HEK293 (cell line): ENCODE results near the gene MSX1.

ENCODE experiments used
- CTCF ChIA-PET: fragments of 350-600 bp; formaldehyde crosslinking; extraction: SDS; loops from one replicate; lab custom pipeline; 2021; ENCODE audit warnings: antibody characterized with exemption; lab: Yijun Ruan, JAX
- POLR2A ChIA-PET: fragments of 300-600 bp; formaldehyde crosslinking; extraction: SDS; loops from one replicate; lab custom pipeline; 2020; ENCODE audit warnings: antibody characterized with exemption, inconsistent platforms; lab: Yijun Ruan, JAX
- H3K27ac ChIP-seq: fragments of 200-500 bp; sonication (Bioruptor generic); 2 replicates; pipeline ENCODE4 v1.5.1; 2014; ENCODE audit warnings: low read depth, low read length, control low read depth, inconsistent platforms; ENCODE audit errors: extremely low read depth
- H3K36me3 ChIP-seq, 2 experiments: fragments of 200-500 bp in 1 of 2; sonication (Bioruptor generic) in 1 of 2; 1 replicate in 1 of 2; 2 replicates in 1 of 2; pipeline ENCODE4 v1.5.1; 2014 to 2017; ENCODE audit warnings: inconsistent platforms in 2 of 2, low read length in 2 of 2; ENCODE audit not compliant: control insufficient read depth in 2 of 2, insufficient read depth in 1 of 2
- H3K4me1 ChIP-seq: fragments of 200-500 bp; sonication (Bioruptor generic); 2 replicates; pipeline ENCODE4 v1.5.1; 2014; ENCODE audit warnings: mild to moderate bottlenecking, low read length, inconsistent platforms; ENCODE audit not compliant: control insufficient read depth, insufficient read depth
- H3K4me3 ChIP-seq: 2 replicates; pipeline ENCODE4 v1.5.1; 2011; ENCODE audit warnings: low read depth, mild to moderate bottlenecking, control low read depth, low read length, moderate library complexity
- H3K9me3 ChIP-seq: fragments of 200-500 bp; sonication (Bioruptor generic); 2 replicates; pipeline ENCODE4 v1.5.1; 2014; ENCODE audit warnings: low read depth, low read length, inconsistent platforms; ENCODE audit not compliant: control insufficient read depth, insufficient read depth
- BCL11B ChIP-seq: fragments of 450-650 bp; formaldehyde crosslinking; IDR thresholded peaks from 2 replicates; pipeline ENCODE4 v1.5.1; 2016; ENCODE audit warnings: low read depth, missing biosample characterization, missing genetic modification characterization
- ELK4 ChIP-seq: IDR thresholded peaks from 2 replicates; pipeline ENCODE4 v1.6.1; 2011; ENCODE audit warnings: mild to moderate bottlenecking, low read depth, low read length, borderline replicate concordance
- GLIS2 ChIP-seq: fragments of 450-650 bp; formaldehyde crosslinking; IDR thresholded peaks from 2 replicates; pipeline ENCODE4 v1.5.1; 2016; ENCODE audit warnings: missing biosample characterization, missing genetic modification characterization
- HOXD13 ChIP-seq: sonication (generic); formaldehyde crosslinking; IDR thresholded peaks from 2 replicates; pipeline ENCODE4 v1.8.0; 2022; ENCODE audit warnings: missing genetic modification reagents, borderline replicate concordance
- IKZF3 ChIP-seq: fragments of 450-650 bp; IDR thresholded peaks from 2 replicates; pipeline ENCODE4 v1.5.0; 2018; ENCODE audit warnings: missing biosample characterization, mild to moderate bottlenecking, missing genetic modification characterization, moderate library complexity
- OVOL3 ChIP-seq: fragments of 450-650 bp; formaldehyde crosslinking; IDR thresholded peaks from 2 replicates; pipeline ENCODE4 v1.5.1; 2016; ENCODE audit warnings: missing biosample characterization, missing genetic modification characterization
- PRDM6 ChIP-seq: fragments of 450-650 bp; formaldehyde crosslinking; IDR thresholded peaks from 2 replicates; pipeline ENCODE4 v1.5.1; 2017; ENCODE audit warnings: missing biosample characterization, missing genetic modification characterization
- RBAK ChIP-seq: fragments of 450-650 bp; formaldehyde crosslinking; IDR thresholded peaks from 2 replicates; pipeline ENCODE4 v1.5.1; 2016; ENCODE audit warnings: missing biosample characterization, missing genetic modification characterization
- SALL2 ChIP-seq: fragments of 450-650 bp; formaldehyde crosslinking; IDR thresholded peaks from 2 replicates; pipeline ENCODE4 v1.5.0; 2017; ENCODE audit warnings: missing biosample characterization, mild to moderate bottlenecking, missing genetic modification characterization, borderline replicate concordance
- ZBTB11 ChIP-seq: fragments of 450-650 bp; formaldehyde crosslinking; conservative IDR thresholded peaks from 2 replicates; pipeline ENCODE4 v1.5.1; 2016; ENCODE audit warnings: low read depth, missing biosample characterization, missing genetic modification characterization
- ZNF148 ChIP-seq: fragments of 450-650 bp; formaldehyde crosslinking; IDR thresholded peaks from 2 replicates; pipeline ENCODE4 v1.5.0; 2017; ENCODE audit warnings: missing biosample characterization, missing genetic modification characterization, borderline replicate concordance
- ZNF214 ChIP-seq: fragments of 450-650 bp; formaldehyde crosslinking; IDR thresholded peaks from 2 replicates; pipeline ENCODE4 v1.5.1; 2017; ENCODE audit warnings: missing biosample characterization, mild to moderate bottlenecking, missing genetic modification characterization, borderline replicate concordance
- ZNF223 ChIP-seq: fragments of 450-650 bp; formaldehyde crosslinking; IDR thresholded peaks from 2 replicates; pipeline ENCODE4 v1.5.1; 2016; ENCODE audit warnings: missing biosample characterization, missing genetic modification characterization
- ZNF280D ChIP-seq: fragments of 450-650 bp; formaldehyde crosslinking; IDR thresholded peaks from 2 replicates; pipeline ENCODE4 v1.5.1; 2016; ENCODE audit warnings: missing biosample characterization, missing genetic modification characterization
- ZNF341 ChIP-seq: fragments of 450-650 bp; formaldehyde crosslinking; IDR thresholded peaks from 2 replicates; pipeline ENCODE4; 2016; ENCODE audit warnings: low read depth, missing biosample characterization, missing genetic modification characterization
- ZNF423 ChIP-seq: fragments of 450-650 bp; formaldehyde crosslinking; IDR thresholded peaks from 2 replicates; pipeline ENCODE4 v1.5.1; 2016; ENCODE audit warnings: missing biosample characterization, missing genetic modification characterization
- ZNF571 ChIP-seq: fragments of 450-650 bp; formaldehyde crosslinking; IDR thresholded peaks from 2 replicates; pipeline ENCODE4 v1.5.0; 2017; ENCODE audit warnings: missing biosample characterization, missing genetic modification characterization
- ZNF792 ChIP-seq: fragments of 450-650 bp; formaldehyde crosslinking; IDR thresholded peaks from 2 replicates; pipeline ENCODE4 v1.5.1; 2016; ENCODE audit warnings: missing biosample characterization, missing genetic modification characterization
- TF ChIP-seq, protein P1 (sequence below): fragments of 450-650 bp; formaldehyde crosslinking; IDR thresholded peaks from 2 replicates; pipeline ENCODE4 v1.5.1; 2016; ENCODE audit warnings: missing biosample characterization, missing genetic modification characterization
- TF ChIP-seq, protein P2 (sequence below): fragments of 450-650 bp; formaldehyde crosslinking; IDR thresholded peaks from 2 replicates; pipeline ENCODE4 v1.5.1; 2016; ENCODE audit warnings: missing biosample characterization, missing genetic modification characterization

The MSX1 gene

GRCh38 chr4:4820261-4820660, 39.2 kb upstream of the MSX1 start (continued):
- TF ChIP-seq ZNF214 (tag by site-specific recombination) = no peak
- no peak for TF ChIP-seq ZNF571 (tag by site-specific recombination)
- TF ChIP-seq ELK4 = no peak
- TF ChIP-seq IKZF3 = no peak
- TF ChIP-seq PRDM6 (tag by site-specific recombination) = no peak
- no peak for TF ChIP-seq BCL11B (tag by site-specific recombination)
- TF ChIP-seq ZNF280D (tag by site-specific recombination) = no peak
- no peak for TF ChIP-seq ZBTB11 (tag by site-specific recombination)
- TF ChIP-seq, protein P1, sequence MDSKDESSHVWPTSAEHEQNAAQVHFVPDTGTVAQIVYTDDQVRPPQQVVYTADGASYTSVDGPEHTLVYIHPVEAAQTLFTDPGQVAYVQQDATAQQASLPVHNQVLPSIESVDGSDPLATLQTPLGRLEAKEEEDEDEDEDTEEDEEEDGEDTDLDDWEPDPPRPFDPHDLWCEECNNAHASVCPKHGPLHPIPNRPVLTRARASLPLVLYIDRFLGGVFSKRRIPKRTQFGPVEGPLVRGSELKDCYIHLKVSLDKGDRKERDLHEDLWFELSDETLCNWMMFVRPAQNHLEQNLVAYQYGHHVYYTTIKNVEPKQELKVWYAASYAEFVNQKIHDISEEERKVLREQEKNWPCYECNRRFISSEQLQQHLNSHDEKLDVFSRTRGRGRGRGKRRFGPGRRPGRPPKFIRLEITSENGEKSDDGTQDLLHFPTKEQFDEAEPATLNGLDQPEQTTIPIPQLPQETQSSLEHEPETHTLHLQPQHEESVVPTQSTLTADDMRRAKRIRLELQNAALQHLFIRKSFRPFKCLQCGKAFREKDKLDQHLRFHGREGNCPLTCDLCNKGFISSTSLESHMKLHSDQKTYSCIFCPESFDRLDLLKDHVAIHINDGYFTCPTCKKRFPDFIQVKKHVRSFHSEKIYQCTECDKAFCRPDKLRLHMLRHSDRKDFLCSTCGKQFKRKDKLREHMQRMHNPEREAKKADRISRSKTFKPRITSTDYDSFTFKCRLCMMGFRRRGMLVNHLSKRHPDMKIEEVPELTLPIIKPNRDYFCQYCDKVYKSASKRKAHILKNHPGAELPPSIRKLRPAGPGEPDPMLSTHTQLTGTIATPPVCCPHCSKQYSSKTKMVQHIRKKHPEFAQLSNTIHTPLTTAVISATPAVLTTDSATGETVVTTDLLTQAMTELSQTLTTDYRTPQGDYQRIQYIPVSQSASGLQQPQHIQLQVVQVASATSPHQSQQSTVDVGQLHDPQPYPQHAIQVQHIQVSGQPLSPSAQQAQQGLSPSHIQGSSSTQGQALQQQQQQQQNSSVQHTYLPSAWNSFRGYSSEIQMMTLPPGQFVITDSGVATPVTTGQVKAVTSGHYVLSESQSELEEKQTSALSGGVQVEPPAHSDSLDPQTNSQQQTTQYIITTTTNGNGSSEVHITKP = no peak
- TF ChIP-seq HOXD13 (CRISPR knock-in tag) = no peak

DNA sequence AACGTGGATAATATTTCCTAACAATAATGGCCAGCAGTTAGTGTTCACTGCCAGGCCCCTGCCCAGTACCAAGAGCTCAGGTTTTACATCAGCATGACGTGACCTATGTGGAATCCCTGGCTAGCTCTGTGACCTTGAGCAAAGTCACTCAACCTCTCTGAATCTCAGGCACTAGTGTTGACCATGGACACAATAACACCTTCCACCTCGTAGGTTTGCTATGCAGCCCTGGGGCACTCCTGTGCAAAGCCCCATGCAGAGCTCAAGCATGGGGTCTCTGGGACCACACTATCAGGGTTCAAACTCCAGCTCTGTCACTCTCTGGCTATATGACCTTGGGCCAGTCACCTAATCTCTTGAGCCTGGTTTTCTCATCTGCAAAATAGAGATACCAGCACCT, 38.7 kb upstream of the MSX1 start:
- ChIA-PET POLR2A (no interaction called here), CTCF (no interaction called here)
- Histone ChIP-seq H3K27ac (no peak overlapping the region), H3K4me1 (no peaks in the 10 kb centered on the region), H3K36me3 (no peaks in the 10 kb centered on the region), H3K9me3 (no peaks in the 10 kb centered on the region), H3K4me3 (no peak overlapping the region)
- no peak for TF ChIP-seq ZNF148 (tag by site-specific recombination)
- TF ChIP-seq ZNF423 = no peak
- TF ChIP-seq, protein P2, sequence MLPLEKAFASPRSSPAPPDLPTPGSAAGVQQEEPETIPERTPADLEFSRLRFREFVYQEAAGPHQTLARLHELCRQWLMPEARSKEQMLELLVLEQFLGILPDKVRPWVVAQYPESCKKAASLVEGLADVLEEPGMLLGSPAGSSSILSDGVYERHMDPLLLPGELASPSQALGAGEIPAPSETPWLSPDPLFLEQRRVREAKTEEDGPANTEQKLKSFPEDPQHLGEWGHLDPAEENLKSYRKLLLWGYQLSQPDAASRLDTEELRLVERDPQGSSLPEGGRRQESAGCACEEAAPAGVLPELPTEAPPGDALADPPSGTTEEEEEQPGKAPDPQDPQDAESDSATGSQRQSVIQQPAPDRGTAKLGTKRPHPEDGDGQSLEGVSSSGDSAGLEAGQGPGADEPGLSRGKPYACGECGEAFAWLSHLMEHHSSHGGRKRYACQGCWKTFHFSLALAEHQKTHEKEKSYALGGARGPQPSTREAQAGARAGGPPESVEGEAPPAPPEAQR (tag by site-specific recombination) = no peak
- TF ChIP-seq RBAK (tag by site-specific recombination) = no peak
- TF ChIP-seq GLIS2 (tag by site-specific recombination) = no peak
- TF ChIP-seq ZNF341 (tag by site-specific recombination) = no peak
- TF ChIP-seq SALL2 = no peak
- TF ChIP-seq OVOL3 = no peak
- no peak for TF ChIP-seq ZNF223 (tag by site-specific recombination)
- TF ChIP-seq ZNF792 (tag by site-specific recombination) = no peak
